HepG2 (cell line): ENCODE data around the gene FALEC. TPM values are rescaled to one million over a fixed set of nuclear protein-coding genes. Genes with fewer than 3 reads are reported as not detected.

ENCODE experiments used
- CEBPG ChIP-seq: IDR thresholded peaks from 2 replicates; pipeline ENCODE4 v1.6.1; 2016
- ELF1 ChIP-seq: sonication (generic); formaldehyde crosslinking; IDR thresholded peaks from 2 replicates; pipeline ENCODE4 v1.4.0; 2020; ENCODE audit warnings: missing genetic modification reagents
- ERF ChIP-seq: IDR thresholded peaks from 2 replicates; pipeline ENCODE4 v1.6.1; 2018; ENCODE audit warnings: missing biosample characterization, missing genetic modification reagents
- FOXA1 ChIP-seq, 2 experiments: fragments of 450-650 bp in 1 of 2; sonication (generic) in 1 of 2; formaldehyde crosslinking in 1 of 2; IDR thresholded peaks; 2 replicates each; pipeline versions ENCODE4 v1.4.0 to v1.6.1; 2016 to 2020; ENCODE audit warnings: missing genetic modification reagents in 1 of 2
- FOXK1 ChIP-seq: sonication (generic); formaldehyde crosslinking; IDR thresholded peaks from 2 replicates; pipeline ENCODE4 v1.4.0; 2020; ENCODE audit warnings: low read depth, missing genetic modification reagents, borderline replicate concordance
- GATAD1 ChIP-seq: IDR thresholded peaks from 2 replicates; pipeline ENCODE4 v1.6.1; 2016; ENCODE audit warnings: missing genetic modification reagents, missing compliant biosample characterization
- GATAD2A ChIP-seq: IDR thresholded peaks from 2 replicates; pipeline ENCODE4 v1.6.1; 2016
- GTF2F1 ChIP-seq: fragments of 150-350 bp; IDR thresholded peaks from 2 replicates; pipeline ENCODE4 v1.6.1; 2014; ENCODE audit warnings: low read length
- MEF2D ChIP-seq: sonication (generic); formaldehyde crosslinking; IDR thresholded peaks from 2 replicates; pipeline ENCODE4 v1.5.1; 2020; ENCODE audit warnings: mild to moderate bottlenecking, missing genetic modification reagents
- MIER3 ChIP-seq: IDR thresholded peaks from 2 replicates; pipeline ENCODE4 v1.6.1; 2016; ENCODE audit warnings: missing compliant biosample characterization, borderline replicate concordance
- NCOA2 ChIP-seq: sonication (generic); formaldehyde crosslinking; IDR thresholded peaks from 2 replicates; pipeline ENCODE4 v1.8.0; 2022; ENCODE audit warnings: inconsistent platforms
- NR2F6 ChIP-seq, 2 experiments: IDR thresholded peaks; 2 replicates each; pipeline ENCODE4 v1.6.1; 2016; ENCODE audit warnings: antibody characterized with exemption in 1 of 2, mild to moderate bottlenecking in 1 of 2
- PATZ1 ChIP-seq: sonication (generic); formaldehyde crosslinking; IDR thresholded peaks from 2 replicates; pipeline ENCODE4 v1.4.0; 2020; ENCODE audit warnings: missing genetic modification reagents
- PRDM10 ChIP-seq: sonication (generic); formaldehyde crosslinking; IDR thresholded peaks from 2 replicates; pipeline ENCODE4 v1.4.0; 2020; ENCODE audit warnings: low read depth, missing genetic modification reagents
- SP140L ChIP-seq: sonication (generic); formaldehyde crosslinking; IDR thresholded peaks from 2 replicates; pipeline ENCODE4 v1.4.0; 2020; ENCODE audit warnings: missing genetic modification reagents, borderline replicate concordance
- SPEN ChIP-seq: sonication (generic); formaldehyde crosslinking; IDR thresholded peaks from 2 replicates; pipeline ENCODE4 v1.5.1; 2020; ENCODE audit warnings: low read depth, mild to moderate bottlenecking, missing genetic modification reagents
- TCF7 ChIP-seq: sonication (generic); IDR thresholded peaks from 2 replicates; pipeline ENCODE4 v1.6.1; 2016; ENCODE audit warnings: antibody characterized with exemption, low read depth
- ZBTB25 ChIP-seq: IDR thresholded peaks from 2 replicates; pipeline ENCODE4 v1.6.1; 2018; ENCODE audit warnings: missing genetic modification reagents
- ZFP36L2 ChIP-seq: sonication (generic); formaldehyde crosslinking; IDR thresholded peaks from 2 replicates; pipeline ENCODE4 v1.4.0; 2020; ENCODE audit warnings: missing genetic modification reagents
- ZMYM4 ChIP-seq: sonication (generic); formaldehyde crosslinking; IDR thresholded peaks from 2 replicates; pipeline ENCODE4 v1.8.1; 2023; ENCODE audit warnings: mild to moderate bottlenecking, missing genetic modification reagents
- ZNF143 ChIP-seq: sonication (generic); formaldehyde crosslinking; IDR thresholded peaks from 2 replicates; pipeline ENCODE4 v1.4.0; 2020; ENCODE audit warnings: missing genetic modification reagents
- ZNF331 ChIP-seq: sonication (generic); formaldehyde crosslinking; IDR thresholded peaks from 2 replicates; pipeline ENCODE4 v1.4.0; 2020; ENCODE audit warnings: missing genetic modification reagents
- ZNF674 ChIP-seq: sonication (generic); formaldehyde crosslinking; IDR thresholded peaks from 2 replicates; pipeline ENCODE4 v1.5.0; 2020; ENCODE audit warnings: low read depth, mild to moderate bottlenecking, missing genetic modification reagents
- ZNF883 ChIP-seq: sonication (generic); formaldehyde crosslinking; IDR thresholded peaks from 2 replicates; pipeline ENCODE4 v1.5.1; 2020; ENCODE audit warnings: mild to moderate bottlenecking, missing genetic modification reagents; ENCODE audit errors: not compliant biosample characterization
- polyA plus RNA-seq, 8 experiments: library from polyadenylated mRNA; depleted of rRNA in 3 of 8; stranded (reverse) in 7 of 8; unstranded in 1 of 8; fragments of >200 nt; fragmentation: Illumina TruSeq in 4 of 8; extraction: Trizol in 4 of 8; gene quantifications; 2 replicates each; pipeline versions ENCODE4 v1.2.1 to v1.2.3, GENCODE V29; 2011 to 2016; ENCODE audit warnings: low read depth in 4 of 8, missing spikeins in 1 of 8, mixed read lengths in 1 of 8; ENCODE audit not compliant: insufficient read depth in 1 of 8
- total RNA-seq, 5 experiments: library from RNA; depleted of rRNA; stranded (reverse); fragments of >200 nt; fragmentation: Illumina TruSeq; extraction: Trizol; gene quantifications; 2 replicates each; pipeline ENCODE4 v1.2.3, GENCODE V29; 2016; ENCODE audit warnings: low read depth in 1 of 5
- TF ChIP-seq, protein P1 (sequence below): IDR thresholded peaks from 2 replicates; pipeline ENCODE4 v1.6.1; 2016; ENCODE audit warnings: mild to moderate bottlenecking

FALEC gene
- total and polyA plus RNA-seq, 2 of the 13 experiments (the other 11 are each of a cell fraction or from before 2014, with no cell fraction given): 0.33 to 0.71 TPM

- TF ChIP-seq ZNF883 (no peak), ZNF143 (no peak), ZMYM4 (peak; percentile 14; the same call in 1 of the 2 replicates), SPEN (CRISPR knock-in tag) (peak; percentile 51; the same call in 1 of the 2 replicates), GATAD2A (CRISPR knock-in tag) (peak; percentile 95), ZBTB25 (CRISPR knock-in tag) (no peak), FOXA1 (IDR thresholded peaks at IDR 0.05) (no peak), FOXA1 (CRISPR knock-in tag; IDR thresholded peaks at IDR 0.05) (peak; percentile 74), ERF (CRISPR knock-in tag) (peak; percentile 82), ZNF331 (CRISPR knock-in tag) (peak; percentile 66; the same call in 1 of the 2 replicates), GATAD1 (CRISPR knock-in tag) (0 out of 2 replicates have a peak, but pooled peaks have one; percentile 25), CEBPG (CRISPR knock-in tag) (peak; percentile 94), NR2F6 (IDR thresholded peaks at IDR 0.05) (peak; percentile 54; the same call in 1 of the 2 replicates), NR2F6 (CRISPR knock-in tag; IDR thresholded peaks at IDR 0.05) (peak; percentile 81; the same call in 1 of the 2 replicates), PRDM10 (CRISPR knock-in tag) (0 out of 2 replicates have a peak, but pooled peaks have one; percentile 44), TCF7 (peak; percentile 49; the same call in 1 of the 2 replicates), MEF2D (CRISPR knock-in tag) (peak; percentile 62; the same call in 1 of the 2 replicates), ELF1 (CRISPR knock-in tag) (0 out of 2 replicates have a peak, but pooled peaks have one; percentile 37), MIER3 (CRISPR knock-in tag) (peak; percentile 40; the same call in 1 of the 2 replicates), PATZ1 (CRISPR knock-in tag) (peak; percentile 38; the same call in 1 of the 2 replicates), ZFP36L2 (CRISPR knock-in tag) (no peak), ZNF674 (CRISPR knock-in tag) (no peak), FOXK1 (peak; percentile 80; the same call in 1 of the 2 replicates), NCOA2 (CRISPR knock-in tag) (peak; percentile 96), GTF2F1 (no peak), SP140L (CRISPR knock-in tag) (no peak)
- TF ChIP-seq, protein P1, sequence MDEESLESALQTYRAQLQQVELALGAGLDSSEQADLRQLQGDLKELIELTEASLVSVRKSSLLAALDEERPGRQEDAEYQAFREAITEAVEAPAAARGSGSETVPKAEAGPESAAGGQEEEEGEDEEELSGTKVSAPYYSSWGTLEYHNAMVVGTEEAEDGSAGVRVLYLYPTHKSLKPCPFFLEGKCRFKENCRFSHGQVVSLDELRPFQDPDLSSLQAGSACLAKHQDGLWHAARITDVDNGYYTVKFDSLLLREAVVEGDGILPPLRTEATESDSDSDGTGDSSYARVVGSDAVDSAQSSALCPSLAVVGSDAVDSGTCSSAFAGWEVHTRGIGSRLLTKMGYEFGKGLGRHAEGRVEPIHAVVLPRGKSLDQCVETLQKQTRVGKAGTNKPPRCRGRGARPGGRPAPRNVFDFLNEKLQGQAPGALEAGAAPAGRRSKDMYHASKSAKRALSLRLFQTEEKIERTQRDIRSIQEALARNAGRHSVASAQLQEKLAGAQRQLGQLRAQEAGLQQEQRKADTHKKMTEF (CRISPR knock-in tag): peak; percentile 59
Observed at GRCh38 chr1:150473659-150474058, 41.9 kb upstream of the FALEC start (continued).
